Hair follicular keratinocyte (primary cell): ENCODE data around the gene MAP3K19. TPM values are rescaled to one million over a fixed set of nuclear protein-coding genes. Genes with fewer than 3 reads are reported as not detected.

ENCODE experiments used
- total RNA-seq: library from RNA; depleted of rRNA; stranded (reverse); fragments of >200 nt; gene quantifications from 2 replicates; pipeline ENCODE4 v1.2.3, GENCODE V29; 2015

The MAP3K19 gene
- total RNA-seq: not detected in 2 replicates

GRCh38 chr2:135047300-135047699 lies at the start of gene MAP3K19:
Gene MAP3K19, minus strand, starts transcription at chr2:135047447. Its CDS starts 22,800 bp downstream, at chr2:135024647.

GRCh38 chr2:135052042-135052876 lies 5.0 kb upstream of the MAP3K19 start, which contains the start of gene RAB3GAP1:
Gene RAB3GAP1, plus strand, starts transcription at chr2:135052292. Its CDS starts 16 bp downstream, at chr2:135052308.

GRCh38 chr2:134918526-134919340 lies 128.5 kb downstream of the MAP3K19 start, which contains the start of gene CCNT2:
Gene CCNT2, plus strand, starts transcription at chr2:134918822. Its CDS starts 33 bp downstream, at chr2:134918855.

Other genes with a start within 250 kb of the MAP3K19 start
- gene ACMSD, start 208.8 kb downstream of the MAP3K19 start, total RNA-seq: not detected in 2 replicates
- 9.2 and 15.5 TPM in 2 replicates for gene CCNT2, start 128.6 kb downstream of the MAP3K19 start, total RNA-seq
- 39.2 and 53.3 TPM in 2 replicates for gene RAB3GAP1, start 4.8 kb upstream of the MAP3K19 start, total RNA-seq